CD14-positive monocyte (primary cell): ENCODE measurements around the gene FALEC. TPM values are rescaled to one million over a fixed set of nuclear protein-coding genes. Genes with fewer than 3 reads are reported as not detected.
A peak's percentile ranks its signal among the peaks of the same experiment; 100 is the strongest.
"Not testable (repeated sequence)": the region's sequence is repeated elsewhere in the genome, so short reads cannot be mapped to it uniquely, and the experiment has no call there.

Experiments
- DNase-seq, 3 donors: peaks; one replicate each; pipeline ENCODE4 v3.0.0-alpha.2; 2011 to 2022
- H2AFZ ChIP-seq: 2 replicates; pipeline ENCODE4 v1.6.0; 2012; ENCODE audit warnings: mild to moderate bottlenecking, low read depth, low read length, inconsistent platforms; ENCODE audit not compliant: insufficient read depth, poor library complexity, severe bottlenecking
- H3K27ac ChIP-seq, 2 donors: 1 replicate in 1 of 2; 2 replicates in 1 of 2; pipeline ENCODE4 v1.5.1; 2012 to 2013; ENCODE audit warnings: low read length in 2 of 2, control low read depth in 1 of 2, inconsistent platforms in 1 of 2, low read depth in 1 of 2, mild to moderate bottlenecking in 1 of 2
- H3K27me3 ChIP-seq, 2 donors: one replicate each; pipeline versions ENCODE4 v1.6.0 to v1.6.1; 2011 to 2013; ENCODE audit warnings: low read length in 2 of 2; ENCODE audit not compliant: control insufficient read depth in 2 of 2, insufficient read depth in 2 of 2
- H3K36me3 ChIP-seq, 2 donors: replicated peaks in 1 of 2; 1 replicate in 1 of 2; 2 replicates in 1 of 2; pipeline versions ENCODE4 v1.5.1 to v1.6.1; 2012 to 2013; ENCODE audit warnings: low read length in 2 of 2, control low read depth in 1 of 2, inconsistent platforms in 1 of 2, mild to moderate bottlenecking in 1 of 2; ENCODE audit not compliant: insufficient read depth in 2 of 2, control insufficient read depth in 1 of 2
- H3K4me1 ChIP-seq, 2 donors: 1 replicate in 1 of 2; 2 replicates in 1 of 2; pipeline versions ENCODE4 v1.5.1 to v1.6.1; 2012 to 2013; ENCODE audit warnings: low read length in 2 of 2, control low read depth in 1 of 2, inconsistent platforms in 1 of 2, mild to moderate bottlenecking in 1 of 2, moderate library complexity in 1 of 2; ENCODE audit not compliant: insufficient read depth in 2 of 2, control insufficient read depth in 1 of 2
- H3K4me2 ChIP-seq: replicated peaks from 2 replicates; pipeline ENCODE3; 2012; ENCODE audit warnings: low read length, moderate library complexity, mild to moderate bottlenecking; ENCODE audit not compliant: poor library complexity, severe bottlenecking; ENCODE audit errors: extremely low read depth
- H3K4me3 ChIP-seq, 3 experiments: fragments of 200-600 bp in 1 of 3; sonication (generic) in 1 of 3; replicated peaks in 1 of 3; 1 replicate in 2 of 3; 2 replicates in 1 of 3; pipeline ENCODE4 v1.5.1; 2011 to 2013; ENCODE audit warnings: low read length in 3 of 3, mild to moderate bottlenecking in 3 of 3, control low read depth in 2 of 3, low read depth in 2 of 3, inconsistent platforms in 1 of 3, moderate library complexity in 1 of 3
- H3K79me2 ChIP-seq: 2 replicates; pipeline ENCODE4 v1.6.0; 2012; ENCODE audit warnings: mild to moderate bottlenecking, control low read depth, inconsistent platforms, low read length, moderate library complexity; ENCODE audit not compliant: insufficient read depth
- H3K9ac ChIP-seq: 2 replicates; pipeline ENCODE4 v1.6.0; 2017; ENCODE audit warnings: low read length, mild to moderate bottlenecking; ENCODE audit not compliant: insufficient read depth, poor library complexity, severe bottlenecking
- H3K9me3 ChIP-seq, 2 donors: replicated peaks in 1 of 2; 1 replicate in 1 of 2; 2 replicates in 1 of 2; pipeline versions ENCODE4 v1.5.1 to v1.6.1; 2012 to 2013; ENCODE audit warnings: low read length in 2 of 2, control low read depth in 1 of 2; ENCODE audit not compliant: control insufficient read depth in 1 of 2, insufficient read depth in 1 of 2
- H4K20me1 ChIP-seq: 2 replicates; pipeline ENCODE4 v1.6.0; 2012; ENCODE audit warnings: mild to moderate bottlenecking, low read length, control low read depth, moderate library complexity; ENCODE audit not compliant: insufficient read depth
- H3K27ac Mint-ChIP-seq, 7 donors: one replicate each; pipeline ENCODE4 v1.8.0; 2020; ENCODE audit warnings: mild to moderate bottlenecking in 7 of 7, mixed read lengths in 7 of 7, moderate library complexity in 6 of 7, inconsistent platforms in 2 of 7
- H3K27me3 Mint-ChIP-seq, 3 donors: one replicate each; pipeline ENCODE4 v1.8.0; 2021 to 2022; ENCODE audit warnings: low read depth in 3 of 3, mild to moderate bottlenecking in 3 of 3, mixed read lengths in 3 of 3, moderate library complexity in 3 of 3, inconsistent platforms in 1 of 3
- H3K36me3 Mint-ChIP-seq, 2 donors: one replicate each; pipeline ENCODE4 v1.8.0; 2020; ENCODE audit warnings: mixed read lengths in 2 of 2, inconsistent platforms in 1 of 2, mild to moderate bottlenecking in 1 of 2
- H3K4me1 Mint-ChIP-seq: one replicate; pipeline ENCODE4 v1.8.0; 2020; ENCODE audit warnings: mild to moderate bottlenecking, mixed read lengths
- H3K4me3 Mint-ChIP-seq, 2 donors: one replicate each; pipeline ENCODE4 v1.8.0; 2020; ENCODE audit warnings: mild to moderate bottlenecking in 2 of 2, mixed read lengths in 2 of 2, moderate library complexity in 1 of 2
- H3K9me3 Mint-ChIP-seq, 7 donors: one replicate each; pipeline ENCODE4 v1.8.0; 2020 to 2022; ENCODE audit warnings: mixed read lengths in 7 of 7, mild to moderate bottlenecking in 6 of 7, moderate library complexity in 6 of 7, inconsistent platforms in 2 of 7
- CTCF ChIP-seq: fragments of 200-600 bp; IDR thresholded peaks from one replicate; pipeline ENCODE4 v1.8.0; 2022; ENCODE audit warnings: antibody characterized with exemption, mild to moderate bottlenecking
- WGBS: methylation state at CpG from one replicate; pipeline ENCODE4 v1.1.5; 2013; ENCODE audit warnings: missing lambda C conversion rate; ENCODE audit not compliant: insufficient coverage; 5-methylcytosine and 5-hydroxymethylcytosine counted together
- intact Hi-C, 2 donors: fragments of 100-400 bp; cut with micrococcal nuclease; formaldehyde crosslinking; loops; one replicate each; pipeline versions ENCODE4 v1.15.0 to v1.15.1; 2023
- polyA plus RNA-seq, 3 donors: library from polyadenylated mRNA; depleted of rRNA in 1 of 3; unstranded in 2 of 3; stranded (reverse) in 1 of 3; fragments of 300-500 nt in 2 of 3; fragments of >200 nt in 1 of 3; fragmentation: Illumina TruSeq in 2 of 3; gene quantifications; 1 replicate in 2 of 3; 2 replicates in 1 of 3; pipeline ENCODE4 v1.2.3, GENCODE V29; 2012 to 2021

FALEC gene
- polyA plus RNA-seq, 3 donors: not detected

GRCh38 chr1:150579945-150580642 lies 64.5 kb downstream of the FALEC start:
- peak overlapping the region; percentile 46 to 100 (median 55) for H3K4me3 ChIP-seq
- H3K4me1 ChIP-seq: peaks cover 32 to 44% of the 10 kb centered on the region in 2 donors
- H3K36me3 ChIP-seq: peaks cover 26 to 34% of the 10 kb centered on the region in 2 donors
- peak overlapping the region; percentile 97 to 100 (median 98) for H3K27ac Mint-ChIP-seq
- H3K4me1 Mint-ChIP-seq: peaks cover 37% of the 10 kb centered on the region
- H3K36me3 Mint-ChIP-seq: peaks cover 36 to 41% of the 10 kb centered on the region in 2 donors
- intact Hi-C loops: loop anchor here (2.0 to 5.0 kb wide), 4 partner anchors 32 to 49 kb away; partner anchors contain the start of gene ENSA (in 1 of the 2)
- peaks cover 5 to 18% (median 12%) of the 10 kb centered on the region in 7 donors for H3K9me3 Mint-ChIP-seq
- peaks cover 0 to 8% (median 2%) of the 10 kb centered on the region in 3 donors for H3K27me3 Mint-ChIP-seq
- DNase-seq: no peak
- H2AFZ ChIP-seq: peak overlapping the region; percentile 26
- peaks cover 68% of the 10 kb centered on the region for H3K79me2 ChIP-seq
- no peak for TF ChIP-seq CTCF
- H3K4me3 Mint-ChIP-seq: peak overlapping the region; percentile 81 to 92
- peaks cover 43% of the 10 kb centered on the region for H4K20me1 ChIP-seq
- H3K9ac ChIP-seq: peak overlapping the region; percentile 100
- H3K27ac ChIP-seq: peak overlapping the region; percentile 87 to 97
- no peaks in the 10 kb centered on the region for H3K9me3 ChIP-seq
- no peaks in the 10 kb centered on the region for H3K27me3 ChIP-seq
- H3K4me2 ChIP-seq: peak overlapping the region; percentile 78
- 94% methylated on average over 10 of the region's 15 CpGs for WGBS

GRCh38 chr1:150580966-150581365 lies 65.4 kb downstream of the FALEC start:
- intact Hi-C loops: loop anchor here in 1 of 2 donors (5.0 kb wide), 1 partner anchor 41 kb away; no protein-coding TSS in a partner anchor
- peak overlapping the region in 1 of 2 donors; percentile 81 for H3K4me3 Mint-ChIP-seq
- DNase-seq, H3K4me3 ChIP-seq, H3K27ac ChIP-seq, H2AFZ ChIP-seq, H3K27me3 Mint-ChIP-seq, H3K4me2 ChIP-seq, H3K9me3 ChIP-seq, H3K27me3 ChIP-seq, H3K9ac ChIP-seq: not testable (repeated sequence)
- peaks cover 3 to 18% (median 11%) of the 10 kb centered on the region in 7 donors for H3K9me3 Mint-ChIP-seq
- WGBS: 100% methylated on average over 1 of the region's 3 CpGs
- H3K36me3 Mint-ChIP-seq: peaks cover 27 to 33% of the 10 kb centered on the region in 2 donors
- peaks cover 59% of the 10 kb centered on the region for H3K79me2 ChIP-seq
- peaks cover 18 to 25% of the 10 kb centered on the region in 2 donors for H3K36me3 ChIP-seq
- H4K20me1 ChIP-seq: peaks cover 35% of the 10 kb centered on the region
- peak overlapping the region; percentile 97 to 100 (median 98) for H3K27ac Mint-ChIP-seq
- H3K4me1 Mint-ChIP-seq: peaks cover 32% of the 10 kb centered on the region
- peaks cover 24 to 35% of the 10 kb centered on the region in 2 donors for H3K4me1 ChIP-seq

GRCh38 chr1:150581437-150581836 lies 65.9 kb downstream of the FALEC start:
- not testable (repeated sequence) for H2AFZ ChIP-seq, H3K4me3 ChIP-seq, H3K27me3 Mint-ChIP-seq, H3K4me2 ChIP-seq, H3K27me3 ChIP-seq, H3K9ac ChIP-seq, H3K4me3 Mint-ChIP-seq, H3K27ac ChIP-seq, DNase-seq, H3K9me3 ChIP-seq
- Histone ChIP-seq H4K20me1 (peaks cover 30% of the 10 kb centered on the region), H3K79me2 (peaks cover 54% of the 10 kb centered on the region), H3K36me3 (peaks cover 13 to 21% of the 10 kb centered on the region in 2 donors), H3K4me1 (peaks cover 23 to 33% of the 10 kb centered on the region in 2 donors)
- H3K9me3 Mint-ChIP-seq: peaks cover 3 to 18% (median 11%) of the 10 kb centered on the region in 7 donors
- WGBS: 100% methylated on average over 1 of the region's 7 CpGs
- peak overlapping the region in 2 of 7 donors; percentile 45 to 100 for H3K27ac Mint-ChIP-seq
- H3K36me3 Mint-ChIP-seq: peaks cover 22 to 28% of the 10 kb centered on the region in 2 donors
- intact Hi-C loops: loop anchor here in 1 of 2 donors (5.0 kb wide), 1 partner anchor 41 kb away; no protein-coding TSS in a partner anchor
- peaks cover 31% of the 10 kb centered on the region for H3K4me1 Mint-ChIP-seq
